SK-N-SH (cell line): ENCODE results near the gene TMEM129.

Experiments used
- CTCF ChIP-seq: fragments of 200-600 bp; sonication (generic); IDR thresholded peaks from 2 replicates; pipeline ENCODE4 v1.6.1; 2017; ENCODE audit warnings: antibody characterized with exemption, mild to moderate bottlenecking, moderate library complexity
- ELF1 ChIP-seq: IDR thresholded peaks from 2 replicates; pipeline ENCODE4 v1.4.0; 2012
- EZH2phosphoT487 ChIP-seq: fragments of 200-600 bp; sonication (generic); IDR thresholded peaks from 2 replicates; pipeline ENCODE4 v1.6.1; 2017; ENCODE audit warnings: low read depth, mixed run types, mild to moderate bottlenecking, antibody characterized with exemption, moderate library complexity, borderline replicate concordance
- GABPA ChIP-seq: IDR thresholded peaks from 2 replicates; pipeline ENCODE4 v1.4.0; 2012; ENCODE audit warnings: low read depth, mild to moderate bottlenecking
- YY1 ChIP-seq: IDR thresholded peaks from 2 replicates; pipeline ENCODE4 v1.4.0; 2012; ENCODE audit warnings: low read depth, mild to moderate bottlenecking

DNA sequence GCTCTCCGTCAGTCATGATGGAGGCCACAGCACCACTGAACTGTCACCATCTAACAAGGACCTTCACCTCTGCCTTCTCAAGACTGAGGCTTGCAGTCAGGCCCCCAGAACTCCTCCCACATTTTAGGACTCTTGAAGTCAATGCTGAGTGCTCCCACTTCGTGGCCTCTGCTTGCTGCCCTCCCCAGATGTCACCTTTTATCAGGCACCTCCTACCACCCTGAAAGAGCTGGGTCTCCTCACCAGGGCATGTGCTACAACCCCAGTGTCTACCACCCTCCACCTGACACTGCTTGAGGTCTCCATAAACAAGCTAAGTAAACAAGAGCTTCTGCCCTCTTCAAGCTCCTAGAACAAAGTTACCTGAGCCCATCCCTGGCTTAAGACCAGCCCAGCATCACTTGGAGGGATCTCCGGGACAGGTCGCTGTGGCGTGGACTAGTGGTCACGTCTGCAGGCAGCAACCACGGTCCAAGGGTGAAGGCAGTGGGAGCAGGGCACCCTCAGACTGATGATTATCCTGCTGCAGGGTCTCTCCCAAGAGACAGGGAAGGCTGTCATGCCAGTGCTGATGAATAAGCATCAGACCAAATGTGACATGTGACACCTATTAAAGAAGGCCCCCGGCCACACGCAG is 29.3 kb downstream of the TMEM129 start:
- no peak for TF ChIP-seq GABPA
- TF ChIP-seq CTCF: no peak
- no peak for TF ChIP-seq EZH2phosphoT487
- TF ChIP-seq YY1: no peak
- no peak for TF ChIP-seq ELF1
